GM18909 (cell line): ENCODE results near the gene ZIM2.

Source experiments
- ATAC-seq: cut with Tn5 transposase; IDR thresholded peaks from one replicate; pipeline ENCODE4 v1.9.1; 2021; ENCODE audit warnings: mild to moderate bottlenecking; ENCODE audit not compliant: unreplicated experiment, poor library complexity

The ZIM2 gene

DNA sequence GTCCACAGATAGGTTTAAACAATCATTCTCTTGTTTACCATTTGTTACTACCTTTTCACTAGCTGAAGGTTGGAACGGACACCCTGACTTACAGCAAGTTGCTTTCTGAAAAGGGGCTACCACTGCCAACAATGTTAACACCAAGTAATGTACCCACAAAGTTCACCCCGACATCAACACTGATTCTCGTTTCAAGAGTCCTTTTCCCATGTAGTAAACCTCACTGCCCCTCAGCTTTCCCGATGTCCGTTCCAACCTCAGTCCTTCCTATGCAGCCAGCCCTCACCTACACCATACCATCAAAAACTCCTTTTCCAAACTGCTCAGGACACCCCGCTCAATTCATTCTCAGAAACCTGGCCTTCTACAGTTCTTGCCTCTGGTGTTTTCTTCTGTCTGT lies 29.0 kb downstream of the ZIM2 start:
- ATAC-seq: no peak

DNA sequence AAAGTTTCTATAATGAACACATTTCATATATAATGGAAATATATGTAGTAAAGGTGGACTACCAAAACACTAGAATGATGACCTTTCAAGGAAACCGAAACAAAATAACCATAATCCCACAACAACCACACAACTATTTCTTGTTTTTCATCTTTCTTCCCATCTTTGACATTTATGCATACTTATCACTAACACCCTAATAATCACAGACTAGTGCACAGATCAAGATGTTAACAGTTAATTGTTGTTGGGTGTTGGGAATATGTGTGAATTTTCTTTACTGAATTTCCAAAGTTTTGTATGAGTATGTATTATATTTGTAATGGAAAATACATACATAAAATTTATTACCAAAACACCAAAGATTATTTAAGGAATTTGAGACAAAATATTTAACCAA lies 30.3 kb downstream of the ZIM2 start:
- ATAC-seq: no peak

DNA sequence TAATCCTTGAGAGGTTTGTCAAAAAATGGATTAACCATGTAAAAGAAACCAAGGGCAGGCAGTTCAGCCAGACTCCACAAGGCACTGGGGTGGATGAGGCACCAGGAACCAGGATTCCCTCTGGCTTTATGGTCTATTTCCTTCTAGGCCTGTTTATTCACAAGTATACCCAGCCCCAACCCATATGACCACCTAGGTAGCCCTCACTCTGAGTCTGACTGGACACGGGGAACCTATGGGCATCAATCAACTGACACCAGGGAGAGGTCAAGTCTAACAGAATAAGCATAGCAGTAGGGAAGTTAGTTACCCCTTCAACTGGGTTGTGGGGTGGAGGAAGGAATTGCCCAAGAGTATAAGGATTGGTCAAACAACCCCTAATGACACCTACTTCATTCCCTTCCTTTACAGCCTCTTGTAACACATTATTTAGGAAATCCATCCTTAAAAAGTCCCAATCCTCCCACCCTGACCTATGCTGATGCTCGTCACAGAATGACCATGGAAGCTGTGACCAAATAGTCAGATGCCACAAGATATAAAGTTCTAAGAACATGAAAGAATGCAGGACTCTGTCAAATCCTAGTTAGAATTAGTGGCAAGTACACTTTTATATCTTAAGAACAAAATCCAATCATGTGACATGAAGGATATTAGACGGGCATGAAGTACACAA lies 31.7 kb downstream of the ZIM2 start:
- ATAC-seq: no peak

DNA sequence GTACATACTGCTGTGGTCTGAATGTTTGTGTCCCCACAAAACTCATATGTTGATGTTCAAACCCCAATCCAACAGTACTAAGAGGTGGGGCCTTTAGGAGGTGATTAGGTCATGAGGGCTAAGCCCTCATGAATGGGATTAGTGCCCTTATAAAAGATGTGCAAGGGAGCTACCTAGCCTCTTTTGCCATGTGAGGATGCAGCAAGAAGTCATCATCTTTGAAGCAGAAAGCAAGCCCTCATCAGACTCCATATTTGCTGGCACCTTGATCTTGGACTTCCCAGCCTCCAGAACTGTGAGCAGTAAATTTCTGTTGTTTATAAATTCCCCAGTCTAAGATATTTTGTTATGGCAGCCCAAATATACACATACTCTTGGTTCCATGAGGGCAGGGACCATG lies 33.9 kb downstream of the ZIM2 start:
- ATAC-seq: no peak

DNA sequence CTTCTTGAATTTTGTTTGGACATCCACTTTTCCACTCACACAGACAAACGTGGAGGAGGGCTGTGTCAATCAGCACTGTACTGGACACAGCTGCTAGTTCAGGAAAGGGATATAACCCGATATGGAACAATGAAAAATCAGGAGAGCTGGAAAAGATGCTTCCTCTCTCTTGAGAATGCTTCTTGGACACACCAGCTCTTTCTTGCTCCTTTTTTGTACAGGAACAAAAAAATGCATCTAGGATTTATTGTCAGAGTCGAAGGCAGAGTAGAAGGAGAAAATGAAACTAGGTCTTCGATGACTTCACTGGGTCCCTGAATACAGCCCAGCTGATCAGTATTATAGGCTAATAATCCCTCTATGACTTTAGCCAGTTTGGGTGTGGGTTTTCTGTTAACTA lies 62.2 kb downstream of the ZIM2 start:
- ATAC-seq: no peak

DNA sequence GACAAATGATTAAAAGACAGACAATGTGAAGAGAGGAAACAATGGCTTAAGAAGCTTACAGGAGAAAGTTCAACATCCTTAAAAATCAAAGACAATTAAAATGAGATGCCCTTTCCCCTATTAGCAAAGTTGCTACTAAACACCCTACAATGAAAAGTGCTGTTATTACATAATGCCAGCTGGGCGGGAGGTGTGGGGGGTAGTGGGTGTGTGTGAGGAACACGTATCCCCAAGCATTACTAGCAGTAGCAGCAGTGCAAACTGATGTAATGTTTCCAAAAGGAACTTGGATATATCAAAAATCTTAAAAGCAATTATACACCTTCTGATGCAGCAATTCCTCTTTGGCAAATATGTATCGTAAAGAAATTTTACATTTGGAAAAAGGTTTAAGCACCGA lies 70.9 kb downstream of the ZIM2 start:
- no peak for ATAC-seq

DNA sequence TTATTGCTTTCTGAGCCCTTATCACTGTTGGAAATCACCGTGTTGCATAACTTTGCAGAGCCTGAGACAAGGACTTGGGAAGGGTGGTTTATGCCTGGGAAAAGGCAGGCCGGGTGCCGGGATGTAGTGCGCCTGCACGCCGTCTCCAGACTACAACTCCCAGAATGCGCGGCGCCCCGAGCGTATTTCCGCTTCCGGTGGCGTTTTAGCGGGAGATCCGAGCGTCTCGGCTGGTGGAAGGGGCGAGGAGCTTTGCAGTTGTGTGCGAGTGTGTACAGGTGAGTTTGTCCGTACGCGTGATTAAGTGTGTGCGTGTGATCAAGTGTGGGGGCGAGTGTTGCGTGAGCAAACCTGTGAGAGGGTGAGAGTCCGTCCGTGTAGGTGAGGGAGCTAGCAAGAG lies 75.4 kb downstream of the ZIM2 start:
- ATAC-seq: no peak

DNA sequence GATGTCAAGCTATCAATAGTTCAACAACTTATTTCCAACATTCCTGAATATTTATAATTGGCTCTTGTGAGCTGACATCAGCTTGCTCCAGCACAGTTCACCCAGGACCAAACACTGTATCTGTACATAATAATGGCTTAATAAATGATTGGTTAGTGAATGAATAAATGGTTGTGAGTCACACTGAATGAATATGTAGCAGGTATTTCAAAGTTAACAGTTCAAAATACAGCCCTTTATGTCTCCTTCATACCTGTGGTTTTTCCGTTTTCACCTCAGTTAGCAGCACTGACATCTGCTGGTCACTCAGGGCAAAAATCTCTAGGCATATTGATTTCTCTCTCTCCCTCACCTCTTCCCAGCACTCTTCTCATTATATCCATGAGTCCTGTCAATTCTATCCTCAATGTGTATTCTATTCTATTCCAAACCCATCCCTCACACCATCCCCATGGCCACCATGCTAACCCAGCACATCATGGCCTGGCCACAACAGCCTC lies 76.3 kb downstream of the ZIM2 start:
- ATAC-seq: no peak

DNA sequence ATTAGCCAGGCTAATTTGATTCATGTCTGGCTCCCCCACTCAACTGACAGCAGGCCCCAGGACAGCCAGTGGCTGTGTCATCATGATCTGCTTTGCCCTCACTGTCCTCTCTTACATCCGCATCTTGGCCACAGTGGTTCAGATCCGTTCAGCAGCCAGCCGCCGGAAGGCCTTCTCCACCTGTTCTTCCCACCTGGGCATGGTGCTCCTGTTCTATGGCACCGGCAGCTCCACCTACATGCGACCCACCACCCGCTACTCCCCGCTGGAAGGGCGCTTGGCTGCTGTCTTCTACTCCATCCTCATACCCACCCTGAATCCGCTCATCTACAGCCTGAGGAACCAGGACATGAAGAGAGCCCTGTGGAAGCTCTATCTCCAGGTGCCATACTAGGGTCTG lies 79.7 kb downstream of the ZIM2 start:
- ATAC-seq: no peak

DNA sequence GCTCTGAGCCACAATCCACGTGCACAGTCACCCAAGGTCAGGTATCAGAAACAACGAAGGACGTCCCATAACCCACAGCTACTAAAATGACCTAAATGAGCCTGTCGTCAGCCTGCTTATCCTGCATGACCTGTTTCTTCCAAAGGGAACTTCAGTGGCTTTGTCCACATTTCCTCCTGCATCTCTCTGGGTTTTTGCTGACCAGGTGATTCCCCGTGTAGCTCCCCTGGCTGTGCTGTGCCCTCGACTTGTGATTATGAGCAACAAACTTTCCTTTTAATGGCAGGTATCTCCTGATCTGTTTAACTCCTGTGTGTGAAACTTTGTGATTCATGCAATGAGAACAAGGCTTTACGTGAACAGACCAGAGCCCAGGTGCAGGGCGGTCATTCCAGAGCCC lies 81.0 kb downstream of the ZIM2 start:
- no peak for ATAC-seq

DNA sequence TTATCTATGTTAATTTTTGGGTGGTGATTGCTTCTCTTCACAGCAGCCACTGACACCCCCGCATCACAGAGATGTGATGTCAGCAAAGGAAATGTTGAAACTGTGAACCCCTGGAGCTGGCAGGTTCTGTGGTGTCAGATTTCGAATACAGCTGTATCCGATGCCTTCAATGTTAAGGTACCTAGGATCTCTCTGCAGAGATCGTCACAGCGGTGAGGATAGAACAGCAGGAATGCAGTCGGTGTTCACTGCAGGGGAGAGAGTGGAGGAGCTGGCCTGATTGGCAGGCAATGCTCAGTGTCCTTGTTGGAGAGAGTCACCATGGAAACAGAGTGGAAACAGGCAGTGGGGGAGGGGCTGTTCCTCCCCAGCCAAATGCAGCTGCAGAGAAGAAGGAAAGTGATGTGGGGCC lies 89.4 kb downstream of the ZIM2 start:
- ATAC-seq: no peak

DNA sequence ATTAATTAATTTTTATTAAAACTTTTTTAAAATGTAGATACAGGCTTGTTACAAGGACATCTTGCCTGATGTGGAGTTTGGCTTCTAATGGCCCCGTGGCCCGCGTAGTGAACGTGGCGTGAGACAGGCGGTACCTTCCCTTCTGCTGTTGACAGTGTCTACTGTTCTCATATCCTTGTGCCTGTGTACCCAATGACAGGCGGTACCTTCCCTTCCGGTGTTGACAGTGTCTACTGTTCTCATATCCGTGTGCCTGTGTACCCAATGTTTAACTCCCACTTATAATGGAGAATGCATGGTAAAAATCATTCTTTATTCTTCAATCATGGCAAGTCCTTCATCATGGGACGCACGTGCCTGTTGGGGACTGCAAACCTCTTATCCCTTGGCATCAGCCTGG lies 89.9 kb downstream of the ZIM2 start:
- ATAC-seq: no peak

DNA sequence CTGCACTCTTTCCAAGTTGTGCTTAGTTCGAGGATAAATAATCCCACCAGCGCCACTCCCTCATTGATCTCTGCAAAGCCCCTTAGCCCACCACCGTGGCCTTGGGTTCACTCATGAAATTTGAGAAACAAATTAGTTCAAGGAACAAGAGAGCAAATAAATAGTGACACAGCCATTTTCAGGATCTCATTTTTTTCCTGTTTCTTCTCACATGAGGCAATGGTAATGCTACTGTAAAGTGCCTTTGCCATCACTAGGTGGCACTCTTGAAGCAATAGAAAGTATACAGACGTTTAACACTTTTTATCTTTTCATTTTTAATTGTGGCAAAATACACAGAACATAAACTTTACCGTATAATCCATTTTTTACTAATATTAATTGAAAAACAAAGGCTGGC lies 92.1 kb downstream of the ZIM2 start:
- no peak for ATAC-seq

DNA sequence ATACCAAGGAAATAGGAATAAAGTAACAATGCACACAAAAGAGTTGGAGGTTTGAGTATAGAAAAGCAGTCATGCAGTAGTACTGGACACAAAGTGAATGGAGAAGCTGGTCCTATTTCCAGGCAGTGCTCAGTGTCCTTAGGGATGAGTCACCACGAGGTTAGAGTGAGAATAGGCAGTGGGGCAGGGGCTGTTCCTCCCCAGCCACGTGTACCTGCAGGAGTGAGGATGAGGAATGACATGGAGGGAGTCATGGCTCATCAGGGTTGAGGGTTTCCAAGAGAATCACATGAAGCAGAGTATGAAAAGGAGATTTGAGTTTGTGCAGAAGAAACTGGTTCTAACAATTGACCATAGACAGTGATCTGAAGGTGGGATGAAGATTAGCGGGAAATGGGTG lies 94.2 kb downstream of the ZIM2 start:
- no peak for ATAC-seq

DNA sequence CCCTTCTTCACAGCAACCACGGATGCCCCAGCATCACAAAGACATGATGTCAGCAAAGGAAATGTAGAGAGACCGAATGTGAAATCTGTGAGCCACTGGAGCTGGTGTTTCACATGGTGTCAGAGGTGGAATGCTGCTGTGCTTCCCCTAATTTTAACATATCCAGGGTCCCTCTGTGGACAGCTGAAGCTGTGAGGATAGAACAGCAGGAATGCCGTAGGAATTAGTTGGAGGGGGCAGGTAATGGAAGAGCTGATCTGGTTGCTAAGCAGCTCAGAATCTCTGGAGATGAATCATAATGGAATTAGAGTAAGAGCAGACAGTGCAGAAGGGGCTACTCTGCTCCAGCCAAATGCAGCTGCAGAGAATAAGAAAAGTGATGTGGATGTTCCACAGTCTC lies 100.0 kb downstream of the ZIM2 start:
- ATAC-seq: no peak

DNA sequence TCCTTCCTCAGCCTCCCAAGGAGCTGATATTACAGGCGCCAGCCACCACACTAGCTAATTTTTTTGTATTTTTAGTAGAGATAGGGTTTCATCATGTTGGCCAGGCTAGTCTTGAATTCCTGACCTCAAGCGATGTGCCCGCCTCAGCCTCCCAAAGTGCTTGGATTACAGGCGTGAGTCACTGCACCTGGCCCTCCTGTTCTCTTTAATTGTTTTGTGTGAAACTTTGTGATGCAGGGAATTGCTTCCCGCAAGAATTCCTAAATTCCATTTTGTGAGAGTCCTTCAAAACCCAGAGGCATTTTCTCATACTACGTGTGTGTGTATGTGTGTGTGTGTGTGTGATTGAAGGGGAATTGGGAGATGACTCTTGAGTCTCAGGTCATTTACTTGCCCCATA lies 104.0 kb downstream of the ZIM2 start:
- ATAC-seq: no peak

DNA sequence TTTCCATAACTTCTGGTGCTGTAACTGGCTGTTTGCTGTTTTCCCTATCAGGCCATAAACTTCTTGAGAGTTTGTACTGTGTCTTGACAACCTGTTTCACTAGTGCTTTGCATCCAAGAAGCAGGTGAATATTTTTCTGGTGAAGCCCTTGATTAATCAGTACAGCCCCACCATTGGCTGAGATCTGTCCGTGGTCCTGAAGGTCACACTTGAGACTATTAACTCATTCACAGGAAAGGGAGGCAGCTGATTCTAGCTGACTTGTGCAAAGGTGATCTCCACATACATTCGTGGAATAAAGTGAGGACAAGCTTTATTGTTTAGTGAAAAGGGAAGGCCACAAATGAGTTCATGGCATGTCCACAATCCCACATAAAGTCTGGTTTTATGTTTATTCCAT lies 107.5 kb downstream of the ZIM2 start:
- ATAC-seq: no peak

DNA sequence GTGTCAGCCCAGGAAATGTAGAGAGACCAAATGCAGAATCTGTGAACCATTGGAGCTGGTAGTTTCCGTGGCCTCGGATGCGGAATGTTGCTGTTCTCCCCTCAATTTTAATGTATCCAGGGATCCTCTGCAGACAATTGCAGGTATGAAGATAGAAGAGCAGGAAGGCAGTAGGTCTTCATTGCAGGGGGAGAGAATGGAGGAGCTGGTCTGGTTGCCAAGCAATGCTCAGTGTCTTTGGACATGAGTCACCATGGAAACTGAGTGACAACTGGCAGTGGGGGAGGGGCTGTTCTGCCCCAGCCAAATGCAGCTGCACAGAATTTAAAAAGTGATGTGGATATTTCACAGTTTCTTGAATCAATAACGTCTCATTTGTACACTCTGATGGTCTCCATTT lies 112.8 kb downstream of the ZIM2 start:
- ATAC-seq: no peak

DNA sequence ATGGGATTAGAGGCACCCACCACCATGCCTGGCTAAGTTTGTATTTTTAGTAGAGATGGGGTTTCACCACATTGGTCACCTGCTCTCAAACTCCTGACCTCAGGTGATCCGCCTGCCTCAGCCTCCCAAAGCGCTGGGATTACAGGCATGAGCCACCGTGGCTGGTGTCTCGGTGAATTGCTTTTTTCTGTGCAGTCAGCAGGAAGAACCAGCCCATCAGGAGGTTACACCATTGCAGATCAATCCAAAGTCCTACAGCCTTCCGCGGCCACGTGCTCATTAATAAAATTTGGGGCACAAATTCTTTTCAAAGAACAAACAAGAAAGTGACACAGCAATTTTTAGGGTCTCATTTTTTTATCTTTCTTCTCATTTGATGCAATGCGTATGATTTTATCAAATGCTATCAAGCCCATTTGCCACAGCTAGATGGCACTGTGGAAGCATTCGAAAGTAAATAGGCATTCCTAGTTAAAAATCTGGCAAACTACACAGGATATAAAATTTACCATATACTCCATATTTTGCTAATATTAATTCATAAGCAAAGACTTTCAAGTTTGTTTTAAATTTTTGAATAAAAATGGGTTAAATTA lies 114.6 kb downstream of the ZIM2 start:
- ATAC-seq: no peak
